Measurements from ENCODE around the gene SIT1. TPM values are rescaled to one million over a fixed set of nuclear protein-coding genes. Genes with fewer than 3 reads are reported as not detected.

The SIT1 gene
- total RNA-seq, 2 donors from 2014 or later, result 0.24 to 0.56 TPM

DNA sequence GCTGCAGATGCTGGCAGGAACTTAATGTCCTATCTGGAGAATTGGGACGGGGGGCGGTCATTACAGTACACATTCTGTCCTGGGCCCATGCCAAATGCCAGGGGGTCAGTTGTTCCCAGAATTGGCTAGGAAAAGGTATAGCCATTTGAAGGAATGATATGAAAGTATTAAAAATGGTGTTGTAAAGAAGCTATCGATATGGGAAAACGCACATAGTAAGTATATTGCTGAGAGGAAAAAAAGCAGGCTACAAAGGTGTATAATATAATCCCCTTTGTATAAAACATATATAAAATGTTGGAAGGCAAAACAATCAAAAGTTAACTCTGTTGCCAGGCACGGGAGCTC, 14.7 kb upstream of the SIT1 start:
- intact Hi-C loops (cut with DNase I), result loop anchor here in 1 of 2 donors (10.0 kb wide), 1 partner anchor 149 kb away; the partner anchor contains the start of genes HINT2 and SPAG8
- DNase-seq (ENCODE audit: low spot score), result no peak

- peak; percentile 93 for DNase-seq (ENCODE audit: low spot score)
- intact Hi-C loops (cut with DNase I), result loop anchor here in 1 of 2 donors (5.0 to 10.0 kb wide), 2 partner anchors 62 to 150 kb away; partner anchors contain the start of genes HINT2 and SPAG8
These were observed 14.1 kb upstream of the SIT1 start, which contains the start of gene ARHGEF39 for GRCh38 chr9:35664531-35665470. ARHGEF39 (minus strand) TSS chr9:35665195; CDS start chr9:35665169, 26 bp downstream.

GRCh38 chr9:35662437-35662836, 11.7 kb upstream of the SIT1 start:
- DNase-seq (ENCODE audit: low spot score), result no peak
- intact Hi-C loops (cut with DNase I), result loop anchor here in 1 of 2 donors (5.0 to 10.0 kb wide), 2 partner anchors 65 to 152 kb away; partner anchors contain the start of genes HINT2 and SPAG8

GRCh38 chr9:35661756-35662350, 11.1 kb upstream of the SIT1 start:
- no peak for DNase-seq (ENCODE audit: low spot score)
- intact Hi-C loops (cut with DNase I), result loop anchor here in 1 of 2 donors (2.0 to 10.0 kb wide), 3 partner anchors 29 to 153 kb away; partner anchors contain the start of genes HINT2 and SPAG8

GRCh38 chr9:35660966-35661415, 10.3 kb upstream of the SIT1 start:
- DNase-seq (ENCODE audit: low spot score), result no peak
- intact Hi-C loops (cut with DNase I), result loop anchor here in 1 of 2 donors (2.0 to 10.0 kb wide), 3 partner anchors 30 to 154 kb away; partner anchors contain the start of genes HINT2 and SPAG8

DNA sequence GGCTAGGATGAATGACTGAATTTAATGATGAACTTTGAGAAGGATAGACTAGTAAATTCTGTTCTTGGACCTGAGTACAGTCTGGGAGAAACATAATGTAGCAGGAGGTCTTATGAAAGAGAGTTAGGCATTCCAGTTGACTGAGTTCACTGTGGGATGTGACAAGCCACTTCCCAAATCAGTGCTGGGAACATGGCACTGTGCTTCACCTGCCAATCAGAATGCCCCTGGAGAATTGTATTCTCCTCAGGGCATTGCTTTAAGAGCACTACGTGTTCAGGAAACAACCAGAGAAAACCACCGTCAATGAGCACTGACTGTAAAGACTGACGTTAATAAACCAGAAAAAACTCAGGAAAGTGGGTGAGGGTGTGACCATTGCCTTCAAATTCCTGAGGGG, 8.6 kb upstream of the SIT1 start:
- DNase-seq (ENCODE audit: low spot score), result no peak
- intact Hi-C loops (cut with DNase I), result no loop called here

DNA sequence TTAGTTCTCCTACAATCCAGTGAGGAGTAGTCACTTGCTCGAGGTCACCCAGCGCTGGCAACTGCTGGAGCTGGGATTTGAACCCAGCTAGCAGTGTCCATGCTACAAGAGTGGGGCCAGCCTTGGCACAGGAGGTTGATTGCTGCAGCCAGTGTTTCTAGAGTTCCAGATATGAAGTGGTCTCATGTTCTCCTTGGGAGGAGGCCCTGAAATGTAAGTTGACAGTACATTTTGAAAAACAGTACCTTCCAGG, 8.2 kb upstream of the SIT1 start:
- intact Hi-C loops (cut with DNase I), result no loop called here
- DNase-seq (ENCODE audit: low spot score), result no peak

DNA sequence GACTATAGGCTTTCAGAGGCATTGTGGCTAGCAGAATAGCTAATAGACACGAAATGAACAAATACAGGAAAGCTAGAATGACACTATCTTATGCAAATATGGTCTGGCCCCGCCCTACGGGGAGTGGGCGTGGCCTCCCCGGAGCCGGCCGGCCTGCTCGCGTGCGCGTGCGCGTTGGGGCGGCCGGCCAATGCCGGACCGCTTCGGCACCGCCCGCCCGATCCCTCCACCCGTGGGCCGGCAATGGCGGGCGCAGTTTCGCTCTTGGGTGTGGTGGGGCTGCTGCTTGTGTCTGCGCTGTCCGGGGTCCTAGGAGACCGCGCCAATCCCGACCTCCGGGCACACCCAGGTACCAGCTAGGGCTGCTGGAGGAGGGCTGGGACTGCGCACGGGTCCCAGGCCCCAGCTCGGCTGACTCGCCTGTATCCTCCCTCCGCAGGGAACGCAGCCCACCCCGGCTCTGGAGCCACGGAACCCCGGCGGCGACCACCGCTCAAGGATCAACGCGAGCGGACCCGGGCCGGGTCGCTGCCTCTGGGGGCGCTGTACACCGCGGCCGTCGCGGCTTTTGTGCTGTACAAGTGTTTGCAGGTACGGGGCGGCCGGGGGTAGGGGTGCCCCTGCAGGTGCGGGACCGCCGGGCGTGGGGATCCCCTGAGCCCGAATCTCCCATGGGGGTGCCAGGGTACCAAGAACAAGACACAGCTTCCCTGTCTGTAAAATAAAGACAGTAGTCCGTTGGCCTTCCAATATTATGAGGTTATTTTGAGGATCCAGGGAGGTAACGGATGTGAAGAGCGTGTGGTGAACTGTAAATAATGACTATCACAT, 7.6 kb upstream of the SIT1 start, which contains the start of gene CCDC107:
Gene CCDC107, plus strand, starts transcription at position 156 of the 831 bp plus-strand sequence. Its CDS starts 88 bp downstream, at position 244.
- peak; percentile 96 for DNase-seq (ENCODE audit: low spot score)
- intact Hi-C loops (cut with DNase I), result no loop called here

GRCh38 chr9:35657546-35658136, 6.9 kb upstream of the SIT1 start, which contains the start of gene RMRP:
RMRP (minus strand) TSS chr9:35658019.
- intact Hi-C loops (cut with DNase I), result no loop called here
- peak; percentile 99 for DNase-seq (ENCODE audit: low spot score)

DNA sequence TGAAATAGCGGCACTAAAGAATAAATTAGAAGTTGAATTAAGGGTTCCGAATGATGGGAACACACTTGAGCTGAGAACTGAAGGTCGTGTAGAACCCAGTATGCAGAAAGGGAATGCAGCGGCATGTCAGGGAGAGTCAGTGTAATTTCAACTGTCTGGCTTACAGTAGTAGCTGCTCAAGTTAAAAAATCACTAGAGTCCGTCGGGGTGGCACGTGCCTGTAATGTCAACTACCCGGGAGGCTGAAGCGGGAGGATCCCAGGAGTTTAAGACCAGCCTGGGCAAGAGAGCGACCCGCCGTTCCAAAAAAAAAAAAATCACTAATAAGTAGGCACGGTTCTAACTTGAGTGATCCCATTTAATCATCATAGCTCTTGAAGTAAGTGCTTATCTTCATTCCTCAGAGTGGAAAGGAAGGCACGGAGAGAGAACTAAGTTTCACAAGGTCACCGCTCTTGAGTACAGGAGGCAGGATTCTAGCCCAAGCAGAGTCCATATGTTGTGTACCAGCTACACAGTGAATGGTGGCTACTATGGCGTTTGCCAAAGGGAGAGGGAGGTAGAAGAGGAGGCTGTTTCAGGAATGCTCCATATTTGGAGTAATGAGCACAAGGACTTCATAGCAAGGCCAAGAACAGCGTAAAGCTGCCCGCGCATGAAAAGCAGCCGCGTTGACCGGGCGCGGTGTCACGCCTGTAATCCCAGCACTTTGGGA, 6.3 kb upstream of the SIT1 start:
- intact Hi-C loops (cut with DNase I), result no loop called here
- DNase-seq (ENCODE audit: low spot score), result no peak

DNA sequence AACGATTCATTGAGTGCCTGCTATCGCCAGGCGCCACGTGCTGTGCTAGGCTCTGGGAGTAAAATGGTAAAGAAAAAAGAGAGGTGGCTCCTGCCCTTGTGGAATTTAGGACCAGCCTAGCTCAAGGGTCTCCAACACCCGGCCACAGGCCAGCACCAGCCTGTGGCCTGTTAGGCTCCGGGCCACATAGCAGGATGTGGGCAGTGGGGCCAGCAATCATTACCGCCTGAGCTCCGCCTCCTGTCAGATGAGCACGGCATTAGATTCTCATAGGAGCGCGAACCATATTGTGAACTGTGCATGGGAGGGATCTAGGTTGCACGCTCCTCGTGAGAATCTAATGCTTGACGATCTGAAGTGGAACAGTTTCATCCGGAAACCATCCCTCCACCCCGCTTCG, 5.6 kb upstream of the SIT1 start:
- intact Hi-C loops (cut with DNase I), result no loop called here
- no peak for DNase-seq (ENCODE audit: low spot score)

- DNase-seq (ENCODE audit: low spot score), result no peak
- intact Hi-C loops (cut with DNase I), result loop anchor here in 1 of 2 donors (2.0 kb wide), 1 partner anchor 49 kb away; the partner anchor contains the start of gene TESK1
These were observed 2.9 kb upstream of the SIT1 start for GRCh38 chr9:35653611-35654010.

DNA sequence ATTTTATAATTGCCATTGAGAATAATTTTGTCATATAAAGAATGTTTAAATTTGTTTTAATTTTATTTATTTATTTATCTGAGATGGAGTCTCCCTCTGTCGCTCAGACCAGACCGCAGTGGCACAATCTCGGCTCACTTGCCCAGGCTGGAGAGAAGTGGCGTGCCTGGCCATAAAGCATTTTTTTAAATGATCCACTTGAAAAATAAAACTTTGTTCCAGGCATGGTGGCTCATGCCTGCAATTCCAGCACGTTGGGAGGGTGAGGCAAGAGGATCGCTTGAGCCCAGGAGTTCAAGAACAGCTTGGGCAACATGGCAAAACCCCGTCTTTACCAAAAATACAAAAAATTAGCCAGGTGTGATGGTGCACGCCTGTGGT, 2.1 kb upstream of the SIT1 start:
- intact Hi-C loops (cut with DNase I), result no loop called here
- no peak for DNase-seq (ENCODE audit: low spot score)

DNA sequence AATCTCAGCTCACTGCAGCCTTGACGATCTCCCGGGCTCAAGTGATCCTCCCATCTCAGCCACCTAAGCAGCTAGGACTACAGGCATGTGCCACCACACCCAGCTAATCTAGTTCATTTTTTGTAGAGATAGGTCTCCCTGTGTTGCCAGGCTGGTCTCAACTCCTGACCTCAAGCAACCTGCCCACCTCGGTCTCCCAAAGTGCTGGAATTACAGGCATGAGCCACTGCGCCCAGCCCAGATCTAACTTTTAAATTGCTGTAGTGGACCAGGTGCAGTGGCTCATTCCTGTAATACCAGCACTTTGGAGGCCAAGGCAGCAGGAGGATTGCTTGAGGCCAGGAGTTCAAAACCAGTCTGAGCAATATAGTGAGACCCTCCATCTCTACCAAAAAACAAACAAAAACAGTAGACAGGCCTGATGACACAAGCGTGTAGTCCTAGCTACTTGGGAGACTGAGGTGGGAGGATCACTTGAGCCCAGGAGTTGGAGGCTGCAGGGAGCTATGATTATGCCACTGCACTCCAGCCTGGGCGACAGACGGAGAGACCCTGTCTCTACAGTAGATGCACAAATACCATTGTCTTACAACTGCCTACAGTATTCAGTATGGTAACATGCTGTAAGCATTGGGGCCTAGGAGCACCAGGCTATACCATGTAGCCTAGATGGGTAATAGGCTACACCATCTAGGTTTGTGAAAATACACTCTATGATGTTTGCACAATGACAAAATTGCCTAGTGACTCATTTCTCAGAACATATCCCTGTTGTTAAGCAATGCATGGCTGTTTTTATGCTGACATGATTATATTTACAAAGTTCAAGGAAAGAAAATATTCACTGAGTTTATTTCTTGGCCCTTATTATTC, 1.5 kb upstream of the SIT1 start:
- no peak for DNase-seq (ENCODE audit: low spot score)

GRCh38 chr9:35649431-35650340, 1.0 kb downstream of the SIT1 start:
- no peak for DNase-seq (ENCODE audit: low spot score)
- intact Hi-C loops (cut with DNase I), result loop anchor here in 1 of 2 donors (5.0 kb wide), 1 partner anchor 37 kb away; no protein-coding TSS in a partner anchor

More for the DNA sequence above, 1.5 kb upstream of the SIT1 start:
- intact Hi-C loops (cut with DNase I), result no loop called here
